ENCODE measurements around the gene MMP23B.
"Not testable (repeated sequence)": the region's sequence is repeated elsewhere in the genome, so short reads cannot be mapped to it uniquely, and the experiment has no call there.

MMP23B gene

GRCh38 chr1:1636621-1637478 is 4.9 kb downstream of the MMP23B start:
- not testable (repeated sequence) for DNase-seq

DNA sequence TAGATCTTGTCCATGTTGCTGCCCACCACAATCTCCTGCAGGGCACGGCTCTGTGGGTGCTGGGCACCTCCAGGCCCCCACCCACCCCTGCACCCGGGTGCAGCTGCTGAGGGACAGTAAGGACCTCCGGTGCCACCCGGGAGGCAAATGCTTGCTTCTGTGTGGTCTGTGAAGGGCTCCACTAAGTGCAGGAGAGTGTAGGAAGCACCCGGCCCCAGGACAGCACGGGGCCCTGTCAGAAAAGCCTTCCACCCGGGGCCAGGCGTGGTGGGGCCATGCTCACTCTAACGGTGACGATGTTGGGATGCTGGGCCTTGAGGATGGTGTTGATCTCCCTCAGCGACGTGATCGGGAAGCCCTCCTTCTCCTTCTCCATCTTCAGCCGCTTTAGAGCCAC is 5.5 kb downstream of the MMP23B start:
- not testable (repeated sequence) for DNase-seq

DNA sequence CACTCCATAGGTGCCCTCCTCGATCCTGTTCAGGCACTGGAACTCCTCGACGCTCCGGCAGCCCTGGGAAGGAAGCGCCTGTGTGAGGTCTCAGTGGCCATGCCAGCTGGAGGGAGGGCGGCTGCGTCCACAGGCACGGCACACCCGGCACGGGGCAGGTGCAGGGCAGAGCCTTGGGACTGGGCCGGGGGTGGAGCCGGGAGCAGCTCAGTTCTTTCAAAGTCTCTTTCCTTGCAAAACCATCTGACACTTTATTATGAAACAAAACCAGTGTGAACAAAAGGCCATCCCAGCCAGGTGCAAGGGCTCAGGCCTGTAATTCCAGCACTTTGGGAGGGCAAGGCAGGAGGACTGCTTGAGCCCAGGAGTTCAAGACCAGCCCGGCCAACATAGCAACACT is 6.6 kb downstream of the MMP23B start:
- not testable (repeated sequence) for DNase-seq

DNA sequence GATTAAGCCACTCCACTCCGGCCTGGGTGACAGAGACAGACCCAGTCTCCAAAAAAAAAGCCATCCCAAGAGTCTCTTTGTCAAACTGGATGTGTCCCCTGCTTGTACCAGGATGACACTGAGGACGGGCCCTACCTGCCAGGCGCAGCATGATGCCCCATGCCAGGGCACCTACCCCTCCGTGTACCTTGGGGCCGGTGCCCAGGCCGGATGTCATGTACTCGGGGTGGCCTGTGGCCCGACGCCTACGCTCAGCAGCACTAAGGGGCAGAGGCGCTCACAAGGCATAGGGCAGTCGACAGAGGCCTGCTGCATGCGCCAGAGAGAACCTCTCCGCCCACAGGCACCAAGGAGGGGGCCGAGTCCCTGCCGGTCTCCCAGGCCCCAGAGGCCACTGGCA is 7.4 kb downstream of the MMP23B start:
- not testable (repeated sequence) for DNase-seq

DNA sequence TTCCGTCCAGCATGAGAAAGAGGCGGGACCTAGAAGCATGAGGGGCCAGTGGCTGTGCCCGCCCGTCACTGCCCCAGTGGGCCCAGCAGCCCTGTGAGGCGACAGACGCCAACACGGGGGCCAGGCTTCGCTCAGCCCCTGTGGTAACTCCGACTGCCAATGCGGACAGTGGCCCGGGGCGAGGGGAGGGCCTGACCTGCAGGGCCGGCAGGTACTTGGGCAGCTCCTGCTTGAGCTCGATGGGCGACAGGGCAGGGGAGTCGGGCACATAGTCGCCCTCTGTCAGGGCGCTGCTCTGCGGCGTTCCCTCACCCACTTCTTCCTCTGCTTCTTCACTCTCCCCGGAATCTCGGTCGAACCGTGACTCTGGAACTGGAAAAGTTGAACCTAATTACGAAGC is 8.1 kb downstream of the MMP23B start:
- DNase-seq = not testable (repeated sequence)

- not testable (repeated sequence) for DNase-seq
These were observed 8.9 kb downstream of the MMP23B start for GRCh38 chr1:1640711-1641461.

DNA sequence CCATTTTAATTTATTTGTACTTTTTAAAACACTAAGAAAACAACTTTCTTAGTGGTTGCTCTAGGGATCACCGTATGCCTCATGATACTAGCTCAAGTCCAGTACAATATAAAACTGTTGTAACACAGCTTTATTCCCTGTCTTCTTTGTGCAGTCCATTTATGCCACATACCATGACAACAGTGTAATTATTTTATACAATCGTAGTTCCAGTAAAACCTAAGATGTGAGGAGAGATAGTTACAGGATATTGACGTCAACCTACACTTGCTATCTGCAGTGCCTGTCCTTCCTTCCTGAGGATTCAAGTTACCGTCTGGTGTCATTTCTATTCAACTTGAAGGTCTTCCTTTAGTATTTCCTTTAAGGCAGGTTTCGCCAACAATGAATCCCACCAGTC is 14.4 kb downstream of the MMP23B start:
- DNase-seq = not testable (repeated sequence)

GRCh38 chr1:1647567-1648241 is 15.7 kb downstream of the MMP23B start:
- DNase-seq = not testable (repeated sequence)

DNA sequence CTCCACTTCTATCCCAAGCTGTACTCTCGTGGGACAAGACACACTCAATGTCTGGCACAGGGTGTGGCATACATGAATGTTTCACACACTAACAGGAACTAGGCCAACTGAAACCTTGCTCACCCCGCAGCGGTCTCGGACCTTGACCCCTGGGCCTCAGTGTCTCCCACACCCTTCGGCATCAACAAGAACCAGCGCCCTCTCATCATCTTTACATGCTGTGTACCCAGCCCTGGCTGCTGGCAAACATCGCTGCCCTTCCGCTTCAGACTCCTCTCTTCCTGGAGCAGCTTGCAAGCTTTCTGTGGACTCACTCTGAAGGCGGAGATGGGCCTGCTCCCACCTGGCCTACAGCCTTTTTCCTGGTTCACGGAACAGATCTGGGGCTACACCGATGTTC is 16.3 kb downstream of the MMP23B start:
- DNase-seq = not testable (repeated sequence)

GRCh38 chr1:1658583-1659549 is 26.9 kb downstream of the MMP23B start, which contains the start of gene CDK11B:
Gene CDK11B, minus strand, starts transcription at chr1:1659004. Its CDS starts 1,519 bp downstream, at chr1:1657485.
- DNase-seq = peak; percentile 95

- not testable (repeated sequence) for DNase-seq
These were observed 30.4 kb downstream of the MMP23B start for GRCh38 chr1:1662392-1662791.

DNA sequence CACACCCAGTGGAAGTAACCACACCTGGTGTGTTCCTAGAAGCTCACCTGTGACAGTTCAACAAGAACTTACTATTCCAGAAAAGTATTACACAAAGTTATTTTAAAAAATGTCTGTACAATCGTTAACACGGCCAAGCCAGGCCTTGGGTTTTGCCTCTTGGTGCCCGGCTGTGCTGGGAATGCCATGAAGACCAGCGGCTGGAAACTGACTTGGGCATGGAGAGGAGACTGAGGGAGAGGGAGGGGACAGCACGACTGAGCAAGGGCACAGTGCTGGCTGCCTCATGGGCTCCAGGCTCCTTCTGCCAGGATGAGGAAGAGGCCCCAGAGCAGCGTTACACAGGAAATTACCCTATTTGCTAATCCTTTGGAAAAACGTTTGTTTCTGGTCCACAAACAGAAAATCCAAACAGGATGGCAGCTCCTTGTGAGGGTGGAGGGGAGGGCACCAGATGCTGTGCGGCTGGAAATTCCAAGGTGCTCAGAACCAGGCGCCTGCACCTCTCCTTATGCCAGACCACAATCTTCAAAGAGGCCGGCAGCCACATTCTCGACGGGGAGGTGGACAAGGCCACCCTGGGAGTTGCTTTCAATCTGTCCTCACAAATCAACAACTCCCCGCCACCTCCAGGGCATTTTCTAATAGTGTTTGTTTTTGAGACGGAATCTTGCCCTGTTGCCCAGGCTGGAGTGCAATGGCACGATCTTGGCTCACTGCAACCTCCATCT is 31.0 kb downstream of the MMP23B start:
- not testable (repeated sequence) for DNase-seq

DNA sequence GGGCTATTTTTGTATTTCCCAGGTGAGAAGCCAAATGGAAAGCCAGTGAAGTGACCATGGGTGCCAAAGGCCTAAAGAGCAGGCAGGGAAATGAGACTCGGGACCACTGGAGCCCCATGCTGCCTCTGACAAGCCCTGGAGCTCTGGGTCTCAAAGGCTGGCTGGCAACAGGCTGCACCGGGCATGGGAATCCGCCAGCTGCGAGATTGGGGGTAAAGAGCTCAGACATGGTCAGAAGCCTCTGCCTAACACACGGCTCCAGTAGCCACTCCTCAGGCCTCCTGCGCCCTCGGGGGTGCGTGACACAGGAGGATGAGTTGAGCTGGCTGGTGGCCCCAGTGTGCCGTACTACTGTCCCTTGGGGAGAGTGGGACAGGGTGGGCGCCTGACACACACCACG is 32.3 kb downstream of the MMP23B start:
- not testable (repeated sequence) for DNase-seq

GRCh38 chr1:1664941-1665814 is 33.2 kb downstream of the MMP23B start:
- no peak for DNase-seq

- DNase-seq = peak; percentile 5
These were observed 33.9 kb downstream of the MMP23B start for GRCh38 chr1:1665815-1666251.

- DNase-seq = no peak
These were observed 34.6 kb downstream of the MMP23B start for GRCh38 chr1:1666526-1666925.

- DNase-seq = no peak
These were observed 37.8 kb downstream of the MMP23B start for GRCh38 chr1:1669468-1670440.

- DNase-seq = no peak
These were observed 38.9 kb downstream of the MMP23B start for GRCh38 chr1:1670866-1671265.

Measured in NCI-H69 (cell line).